ENCODE data around the gene COL1A2.

COL1A2 gene

DNA sequence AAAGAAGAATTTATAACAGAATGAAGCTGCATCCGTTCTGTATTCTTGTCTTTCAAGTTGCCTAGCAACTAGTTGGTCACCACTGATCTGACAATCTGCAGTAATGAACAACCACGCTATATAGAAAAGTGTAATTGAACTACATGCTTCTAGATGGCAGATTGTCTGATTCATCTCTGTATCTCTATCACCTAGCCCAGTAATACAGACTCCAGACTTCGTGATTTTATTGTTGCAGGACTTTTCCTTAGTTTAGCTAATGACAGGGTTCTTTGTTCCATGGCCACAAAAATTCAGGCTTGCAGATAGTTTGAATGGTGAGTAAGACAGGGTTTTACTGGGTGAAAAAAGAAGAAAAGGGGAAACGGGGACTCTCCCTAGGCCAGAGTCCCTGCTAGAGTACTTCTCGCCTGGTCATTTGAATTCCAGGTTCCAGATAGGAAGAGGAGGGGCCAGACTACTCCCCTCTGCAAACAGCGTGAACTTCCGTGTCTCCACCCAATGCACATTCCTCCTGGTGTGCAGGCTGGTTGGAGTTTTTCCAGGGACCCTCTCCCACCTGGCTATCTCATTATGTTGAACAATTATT lies 45.9 kb downstream of the COL1A2 start:
- Histone ChIP-seq H3K27me3 (replicated peaks) (no peaks in the 10 kb centered on the region), H3K27ac (peak overlapping the region; percentile 39), H3K4me3 (ENCODE audit: low read depth, low read length) (no peak overlapping the region), H3K36me3 (replicated peaks) (no peaks in the 10 kb centered on the region)
- in situ Hi-C loops (cut with HindIII; ENCODE audit: low pct_ligation_motif_present, low sequenced_read_pairs) = loop anchor here (25.0 kb wide), 2 partner anchors 772 to 1047 kb away; partner anchors contain the start of gene ASB4
- no peak for TF ChIP-seq CTCF (IDR thresholded peaks at IDR 0.05; ENCODE audit: low read depth, low read length, missing control alignments)
- DNase-seq = no peak

DNA sequence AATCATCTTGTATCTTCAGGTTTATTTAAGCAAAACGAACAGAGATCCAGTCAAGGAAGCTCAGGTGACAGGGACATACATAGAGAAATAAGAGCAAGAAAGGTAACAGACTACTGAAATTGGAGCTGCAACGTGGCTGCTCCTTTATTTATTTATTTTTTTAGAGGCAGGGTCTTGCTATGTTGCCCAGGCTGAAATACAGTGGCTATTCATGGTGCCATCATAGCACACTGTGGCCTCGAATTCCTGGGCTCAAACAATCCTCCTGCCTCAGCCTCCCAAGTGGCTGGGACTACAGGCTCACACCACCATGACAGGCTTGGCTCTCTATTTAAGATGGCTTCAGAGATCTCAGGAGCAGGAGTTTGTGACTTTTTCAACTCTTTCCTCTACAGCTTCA lies 46.4 kb downstream of the COL1A2 start:
- DNase-seq = no peak

GRCh38 chr7:94442639-94443038 lies 47.9 kb downstream of the COL1A2 start:
- TF ChIP-seq CTCF (IDR thresholded peaks at IDR 0.05; ENCODE audit: low read depth, low read length, missing control alignments) = no peak
- no peaks in the 10 kb centered on the region for H3K36me3 ChIP-seq (replicated peaks)
- no peaks in the 10 kb centered on the region for H3K27me3 ChIP-seq (replicated peaks)
- H3K27ac ChIP-seq = no peak overlapping the region
- no peak overlapping the region for H3K4me3 ChIP-seq (ENCODE audit: low read depth, low read length)
- no peak for DNase-seq
- in situ Hi-C loops (cut with HindIII; ENCODE audit: low pct_ligation_motif_present, low sequenced_read_pairs) = loop anchor here (25.0 kb wide), 2 partner anchors 770 to 1045 kb away; partner anchors contain the start of gene ASB4

More for the DNA sequence above, 46.4 kb downstream of the COL1A2 start:
- in situ Hi-C loops (cut with HindIII; ENCODE audit: low pct_ligation_motif_present, low sequenced_read_pairs) = loop anchor here (25.0 kb wide), 2 partner anchors 771 to 1046 kb away; partner anchors contain the start of gene ASB4
- no peak overlapping the region for H3K4me3 ChIP-seq (ENCODE audit: low read depth, low read length)
- H3K27me3 ChIP-seq (replicated peaks) = no peaks in the 10 kb centered on the region
- H3K27ac ChIP-seq = no peak overlapping the region
- H3K36me3 ChIP-seq (replicated peaks) = no peaks in the 10 kb centered on the region
- no peak for TF ChIP-seq CTCF (IDR thresholded peaks at IDR 0.05; ENCODE audit: low read depth, low read length, missing control alignments)

DNA sequence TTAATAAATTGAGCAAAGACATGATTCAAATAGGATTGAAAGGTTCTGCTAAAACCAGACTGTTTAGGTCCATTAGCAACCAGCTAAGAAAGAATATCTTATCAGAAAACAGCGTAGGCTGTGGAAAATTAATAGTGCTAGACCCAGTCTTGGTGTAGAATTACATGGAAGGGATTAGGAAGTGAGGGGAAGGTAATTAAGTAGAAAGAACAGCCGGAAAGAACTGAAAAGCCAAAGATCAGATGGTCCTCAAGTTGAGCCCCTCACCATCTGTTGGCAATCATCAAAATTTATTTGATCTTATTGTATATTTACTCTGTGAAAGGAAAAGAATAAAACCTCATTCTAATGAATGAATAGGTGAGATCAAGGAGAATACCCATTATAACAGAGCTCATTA lies 50.1 kb downstream of the COL1A2 start:
- Histone ChIP-seq H3K27ac (no peak overlapping the region), H3K4me3 (ENCODE audit: low read depth, low read length) (no peak overlapping the region), H3K27me3 (replicated peaks) (no peaks in the 10 kb centered on the region), H3K36me3 (replicated peaks) (no peaks in the 10 kb centered on the region)
- no peak for TF ChIP-seq CTCF (IDR thresholded peaks at IDR 0.05; ENCODE audit: low read depth, low read length, missing control alignments)
- in situ Hi-C loops (cut with HindIII; ENCODE audit: low pct_ligation_motif_present, low sequenced_read_pairs) = loop anchor here (25.0 kb wide), 2 partner anchors 767 to 1042 kb away; partner anchors contain the start of gene ASB4
- DNase-seq = no peak

DNA sequence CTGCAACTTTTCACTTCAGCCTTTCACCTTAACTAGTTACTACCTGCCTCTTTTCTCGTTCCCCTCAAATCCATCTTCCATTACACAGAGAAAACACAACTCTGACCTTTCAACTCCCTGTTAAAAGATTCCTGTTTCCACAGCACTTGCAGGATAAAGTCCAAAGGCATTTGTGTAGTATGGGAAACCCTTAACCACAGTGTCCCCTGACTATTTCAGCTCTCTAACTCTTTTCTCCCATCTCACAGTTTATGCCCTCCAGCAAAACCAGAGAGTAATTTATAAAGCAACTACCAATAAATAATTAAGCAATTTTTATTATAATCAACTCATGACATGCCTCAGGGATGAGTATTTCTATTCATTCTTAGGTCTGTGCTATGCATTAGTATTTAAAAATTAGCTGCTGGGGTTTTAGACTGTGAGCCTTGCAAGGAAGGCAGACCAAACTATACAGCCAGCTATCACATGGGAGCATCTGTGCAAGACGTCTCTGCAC lies 51.0 kb downstream of the COL1A2 start:
- Histone ChIP-seq H3K36me3 (replicated peaks) (no peaks in the 10 kb centered on the region), H3K4me3 (ENCODE audit: low read depth, low read length) (no peak overlapping the region), H3K27me3 (replicated peaks) (no peaks in the 10 kb centered on the region), H3K27ac (no peak overlapping the region)
- in situ Hi-C loops (cut with HindIII; ENCODE audit: low pct_ligation_motif_present, low sequenced_read_pairs) = loop anchor here (25.0 kb wide), 2 partner anchors 767 to 1042 kb away; partner anchors contain the start of gene ASB4
- no peak for TF ChIP-seq CTCF (IDR thresholded peaks at IDR 0.05; ENCODE audit: low read depth, low read length, missing control alignments)
- no peak for DNase-seq

All from brain microvascular endothelial cell (primary cell).